GM12865 (cell line): Measurements from ENCODE around the gene ELP1.
A peak's percentile ranks its signal among the peaks of the same experiment; 100 is the strongest.
"Not testable (repeated sequence)": the region's sequence is repeated elsewhere in the genome, so short reads cannot be mapped to it uniquely, and the experiment has no call there.

Experiments
- DNase-seq: peaks from one replicate; pipeline ENCODE4 v3.0.0; 2010; ENCODE audit warnings: low read depth
- H3K4me3 ChIP-seq: 2 replicates; pipeline ENCODE4 v1.5.1; 2011; ENCODE audit warnings: mild to moderate bottlenecking, low read depth, low read length, control low read depth
- TF ChIP-seq, protein P1 (sequence below): IDR thresholded peaks from 2 replicates; pipeline ENCODE4 v1.5.1; 2011; ENCODE audit warnings: low read length, control low read depth, low read depth, inconsistent platforms; ENCODE audit not compliant: insufficient read depth; ENCODE audit errors: missing control alignments

ELP1 gene

GRCh38 chr9:108933718-108934322 lies at the start of gene ELP1:
Gene ELP1, minus strand, starts transcription at chr9:108934124. Its CDS starts 2,978 bp downstream, at chr9:108931146.
- TF ChIP-seq, protein P1, sequence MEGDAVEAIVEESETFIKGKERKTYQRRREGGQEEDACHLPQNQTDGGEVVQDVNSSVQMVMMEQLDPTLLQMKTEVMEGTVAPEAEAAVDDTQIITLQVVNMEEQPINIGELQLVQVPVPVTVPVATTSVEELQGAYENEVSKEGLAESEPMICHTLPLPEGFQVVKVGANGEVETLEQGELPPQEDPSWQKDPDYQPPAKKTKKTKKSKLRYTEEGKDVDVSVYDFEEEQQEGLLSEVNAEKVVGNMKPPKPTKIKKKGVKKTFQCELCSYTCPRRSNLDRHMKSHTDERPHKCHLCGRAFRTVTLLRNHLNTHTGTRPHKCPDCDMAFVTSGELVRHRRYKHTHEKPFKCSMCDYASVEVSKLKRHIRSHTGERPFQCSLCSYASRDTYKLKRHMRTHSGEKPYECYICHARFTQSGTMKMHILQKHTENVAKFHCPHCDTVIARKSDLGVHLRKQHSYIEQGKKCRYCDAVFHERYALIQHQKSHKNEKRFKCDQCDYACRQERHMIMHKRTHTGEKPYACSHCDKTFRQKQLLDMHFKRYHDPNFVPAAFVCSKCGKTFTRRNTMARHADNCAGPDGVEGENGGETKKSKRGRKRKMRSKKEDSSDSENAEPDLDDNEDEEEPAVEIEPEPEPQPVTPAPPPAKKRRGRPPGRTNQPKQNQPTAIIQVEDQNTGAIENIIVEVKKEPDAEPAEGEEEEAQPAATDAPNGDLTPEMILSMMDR, result peak; percentile 19
- peak; percentile 94 for DNase-seq
- H3K4me3 ChIP-seq, result peak within 1 kb of the TSS; percentile 69

DNA sequence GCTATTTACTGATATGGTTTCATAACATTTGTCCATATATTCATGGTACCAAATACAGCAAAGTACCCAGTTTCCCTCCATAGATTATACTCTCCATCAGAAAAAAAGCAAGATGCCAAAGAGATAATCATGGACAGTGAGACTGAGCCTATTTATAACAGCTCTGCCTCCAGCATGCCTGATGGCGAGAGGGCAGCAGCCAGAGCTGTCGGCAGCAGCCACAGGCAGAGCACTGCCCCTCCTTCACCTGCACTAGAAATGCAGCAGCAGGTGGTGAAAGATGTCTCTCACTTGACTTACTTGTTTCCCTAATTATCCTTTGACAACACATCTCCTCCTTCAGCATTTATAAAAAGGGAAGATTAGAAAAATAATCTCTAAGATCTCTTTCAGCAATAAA lies 47.0 kb upstream of the ELP1 start:
- no peak for DNase-seq
- H3K4me3 ChIP-seq, result no peak overlapping the region
- TF ChIP-seq, protein P1, result no peak

DNA sequence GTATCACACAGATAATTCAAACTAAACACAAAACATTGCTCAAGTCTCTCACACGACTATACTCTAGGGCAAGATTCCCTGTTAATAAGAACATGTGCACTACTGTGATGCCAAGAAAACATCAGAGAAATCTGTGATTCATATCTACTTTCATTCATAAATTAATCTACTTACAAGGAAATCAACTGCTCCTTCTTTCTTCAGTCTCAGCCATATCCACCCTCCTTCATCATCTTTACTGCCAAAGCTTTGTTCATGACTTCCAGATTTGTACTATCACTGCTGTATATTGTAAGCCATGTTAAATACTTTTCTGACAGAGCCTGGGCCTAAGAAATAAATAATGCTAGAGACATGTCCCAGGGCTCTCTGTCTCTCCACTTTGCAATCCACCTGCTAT lies 44.3 kb upstream of the ELP1 start:
- TF ChIP-seq, protein P1, result no peak
- H3K4me3 ChIP-seq, result no peak overlapping the region
- DNase-seq, result no peak

DNA sequence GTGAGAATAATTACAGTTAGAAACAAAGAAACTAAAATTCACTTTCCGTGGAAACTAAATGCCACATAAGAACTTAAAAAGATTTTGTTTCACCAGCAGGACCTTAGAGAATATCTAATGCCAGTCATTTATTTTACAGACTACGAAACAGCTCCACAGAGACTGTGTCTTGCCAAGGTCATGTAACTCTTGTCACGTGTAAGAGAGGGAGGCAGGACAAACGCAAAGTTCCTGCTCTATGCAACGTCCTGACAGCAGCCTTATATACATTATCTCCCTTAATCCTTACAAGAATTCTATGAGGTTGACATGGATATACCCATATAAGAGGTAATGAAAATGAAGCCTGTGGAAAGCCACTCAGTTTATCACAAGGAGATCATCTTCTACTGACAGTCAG lies 40.0 kb upstream of the ELP1 start:
- DNase-seq, result no peak
- TF ChIP-seq, protein P1, result no peak
- no peak overlapping the region for H3K4me3 ChIP-seq

GRCh38 chr9:108972626-108973209 lies 38.8 kb upstream of the ELP1 start:
- no peak for DNase-seq
- no peak overlapping the region for H3K4me3 ChIP-seq
- TF ChIP-seq, protein P1, result no peak

DNA sequence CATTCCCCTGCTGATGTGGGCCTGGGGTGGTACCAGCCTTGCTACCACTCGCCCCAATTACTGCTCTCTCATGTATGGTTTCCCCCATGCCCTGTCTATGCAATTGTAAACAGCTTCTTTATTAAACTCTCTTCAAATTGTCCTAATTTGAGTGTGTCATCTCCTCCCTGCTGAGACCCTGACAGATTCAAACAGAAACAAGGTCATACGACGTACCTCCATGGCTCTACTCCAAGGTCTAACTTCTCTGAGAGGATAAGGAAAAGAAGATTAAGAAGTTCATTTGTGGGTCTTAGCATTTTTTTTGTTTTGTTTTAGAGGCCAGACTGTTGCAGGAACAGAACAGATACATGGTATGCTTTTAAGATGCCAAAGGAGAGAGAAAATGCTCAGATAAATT lies 38.3 kb upstream of the ELP1 start:
- H3K4me3 ChIP-seq, result no peak overlapping the region
- DNase-seq, result no peak
- TF ChIP-seq, protein P1, result no peak

GRCh38 chr9:108971392-108971791 lies 37.5 kb upstream of the ELP1 start:
- H3K4me3 ChIP-seq, result not testable (repeated sequence)
- DNase-seq, result peak; percentile 1
